D341Med (cell line): ENCODE data around the gene KCNMB2.

Experiments used
- DNase-seq: peaks from one replicate; pipeline ENCODE4 v3.0.0; 2012; ENCODE audit warnings: low spot score

Gene KCNMB2

GRCh38 chr3:178568911-178569310, 32.7 kb downstream of the KCNMB2 start:
- no peak for DNase-seq

DNA sequence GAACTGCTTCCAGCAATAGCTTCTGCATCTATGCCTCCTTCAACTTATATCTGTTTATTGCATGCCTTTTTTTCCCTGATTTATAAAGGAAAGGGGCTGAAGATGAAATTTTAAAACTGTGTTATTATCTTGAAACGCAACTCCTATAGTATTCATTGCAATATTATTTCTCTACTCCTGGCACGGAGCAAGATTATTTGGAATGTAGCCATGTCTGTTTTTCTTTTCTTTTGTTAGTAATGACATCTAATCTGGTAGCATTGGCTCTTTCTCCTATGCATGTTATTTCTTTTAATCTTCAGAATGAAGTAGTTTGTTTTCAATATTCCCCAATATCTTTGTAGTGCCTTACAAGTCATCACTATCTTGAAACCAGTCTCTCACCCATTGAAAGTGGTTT, 33.6 kb downstream of the KCNMB2 start:
- no peak for DNase-seq

DNA sequence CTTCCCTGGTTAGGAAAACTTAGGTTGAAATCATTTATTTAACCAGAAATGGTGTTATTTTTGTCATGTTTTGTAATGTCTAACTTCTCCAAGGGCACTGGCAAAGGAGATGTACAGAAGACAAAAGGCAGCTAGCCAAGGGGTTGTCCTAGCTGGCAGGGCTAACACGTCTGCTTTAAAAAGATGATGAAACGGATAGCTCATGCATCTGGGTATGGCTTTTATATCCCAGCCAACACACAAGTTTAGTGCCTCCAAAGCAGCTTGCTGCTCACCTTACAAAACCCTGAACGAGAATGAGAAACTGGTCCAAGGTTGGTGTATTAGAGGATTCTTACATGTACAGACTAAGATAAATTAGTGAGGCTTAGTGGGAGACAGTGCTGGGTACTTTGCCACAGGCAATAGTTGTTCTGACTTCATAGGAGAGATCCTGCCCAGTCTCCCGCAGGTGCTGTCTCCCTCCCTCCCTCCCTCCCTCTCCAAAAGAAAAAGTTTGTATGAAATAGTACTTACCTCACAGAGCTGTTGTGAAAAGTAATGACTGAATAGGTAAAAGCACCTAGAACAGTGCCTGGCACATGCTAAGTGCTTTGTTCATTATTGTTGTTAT, 47.8 kb downstream of the KCNMB2 start:
- DNase-seq: no peak

DNA sequence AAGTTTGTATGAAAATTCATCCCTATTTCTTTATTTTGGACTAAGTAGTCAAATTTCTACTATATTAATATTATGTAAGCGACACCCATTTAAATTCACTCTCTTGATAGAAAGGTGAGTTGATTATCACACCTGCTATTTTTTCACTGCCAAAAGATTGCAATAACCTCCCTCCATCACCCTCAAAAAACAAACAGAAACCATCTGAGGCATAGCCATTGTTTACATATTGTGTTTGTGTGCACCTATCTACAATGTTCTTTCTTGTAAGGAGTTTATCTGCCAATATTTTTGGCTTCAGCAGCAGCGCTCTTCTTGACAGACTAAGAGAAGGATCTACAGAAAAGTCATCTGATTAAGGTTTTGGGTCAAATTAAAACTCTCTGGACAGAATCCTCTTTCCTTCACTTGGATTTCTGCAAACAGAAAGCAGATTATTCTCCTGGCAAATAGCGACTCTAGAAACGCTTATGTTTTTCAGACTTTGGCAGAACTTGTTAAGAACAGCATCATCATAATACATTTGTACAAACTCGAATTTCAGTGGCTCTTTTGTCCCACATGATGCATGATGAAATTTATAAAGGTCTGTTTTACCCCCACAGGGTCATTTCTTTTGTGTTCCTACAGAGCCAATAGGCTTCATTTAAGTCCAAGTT, 48.6 kb downstream of the KCNMB2 start:
- DNase-seq: no peak

- no peak for DNase-seq
Measured at GRCh38 chr3:178585454-178585853, 49.2 kb downstream of the KCNMB2 start.

GRCh38 chr3:178586076-178586475, 49.8 kb downstream of the KCNMB2 start:
- no peak for DNase-seq

DNA sequence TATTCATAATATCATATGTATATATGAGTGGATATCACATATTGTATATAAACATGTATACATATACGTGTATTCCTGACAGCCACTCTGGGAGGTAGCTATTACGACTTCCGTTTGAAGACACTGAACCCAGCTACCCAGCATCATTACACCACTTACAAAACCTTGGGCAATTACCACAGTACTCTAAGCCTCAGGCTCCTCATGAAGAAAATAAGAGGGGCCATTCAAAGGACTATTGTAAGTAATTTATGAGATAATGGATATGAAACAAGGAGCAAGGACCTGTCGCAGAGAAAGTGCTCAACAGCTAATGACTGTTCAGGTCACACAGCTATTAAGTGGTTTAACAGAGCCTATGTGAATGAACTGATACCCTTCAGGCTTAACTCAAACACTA, 52.4 kb downstream of the KCNMB2 start:
- DNase-seq: no peak

DNA sequence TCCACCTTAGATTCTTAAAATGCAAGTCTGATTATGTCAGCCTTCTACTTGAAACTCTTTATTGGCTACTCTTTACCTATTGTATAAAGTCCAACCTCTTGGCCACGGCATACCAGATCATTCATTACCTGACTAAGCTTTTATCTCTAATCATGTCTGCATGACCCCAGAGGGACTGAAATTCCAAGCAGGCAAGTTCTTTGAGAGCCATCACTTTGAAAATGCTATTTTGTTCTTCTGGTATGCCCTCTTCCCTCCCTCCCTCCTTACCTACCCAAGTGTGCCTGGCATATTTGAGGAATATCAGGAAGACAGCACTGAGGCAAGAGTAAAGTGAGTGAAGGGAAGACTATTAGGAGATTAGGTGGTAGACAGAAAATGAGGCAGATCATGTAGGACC, 57.5 kb downstream of the KCNMB2 start:
- no peak for DNase-seq

DNA sequence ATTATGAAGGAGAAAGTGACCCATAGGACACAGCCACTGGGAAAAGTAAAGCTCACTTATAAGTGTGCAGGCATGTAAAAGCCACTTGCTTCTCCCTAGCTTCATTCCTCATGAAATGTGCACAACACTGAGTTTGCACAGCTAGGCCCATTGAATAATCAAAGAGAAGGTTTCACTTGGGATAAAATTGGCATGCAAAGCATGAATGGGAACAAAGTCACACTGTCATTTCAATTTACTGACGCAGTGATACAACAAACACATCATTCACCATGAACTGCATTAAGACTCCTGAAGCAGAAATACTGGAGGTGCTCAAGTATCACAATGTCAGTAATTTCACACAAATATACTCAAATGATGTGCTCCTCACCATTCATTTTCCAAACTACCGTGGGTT, 61.1 kb downstream of the KCNMB2 start:
- no peak for DNase-seq

GRCh38 chr3:178602856-178603255, 66.6 kb downstream of the KCNMB2 start:
- DNase-seq: no peak

DNA sequence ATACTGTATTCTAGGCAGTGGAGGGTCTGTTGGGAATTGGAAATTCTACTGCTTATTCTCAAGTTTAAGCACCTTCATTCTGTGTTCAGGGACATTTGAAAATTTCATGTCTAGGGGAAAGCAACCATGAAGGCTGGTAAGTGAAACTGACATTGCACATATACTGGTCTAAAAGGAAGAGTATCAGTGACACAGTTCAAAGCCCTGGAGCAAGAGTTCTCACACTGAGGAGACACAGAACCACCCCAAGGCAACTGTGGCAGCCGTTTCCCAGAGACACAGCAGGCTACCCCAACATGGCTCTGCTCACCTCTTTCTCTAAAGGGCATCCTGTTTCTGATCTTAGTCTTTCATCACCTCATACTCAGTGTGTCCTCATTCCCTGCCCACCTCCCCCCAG, 67.5 kb downstream of the KCNMB2 start:
- DNase-seq: no peak

DNA sequence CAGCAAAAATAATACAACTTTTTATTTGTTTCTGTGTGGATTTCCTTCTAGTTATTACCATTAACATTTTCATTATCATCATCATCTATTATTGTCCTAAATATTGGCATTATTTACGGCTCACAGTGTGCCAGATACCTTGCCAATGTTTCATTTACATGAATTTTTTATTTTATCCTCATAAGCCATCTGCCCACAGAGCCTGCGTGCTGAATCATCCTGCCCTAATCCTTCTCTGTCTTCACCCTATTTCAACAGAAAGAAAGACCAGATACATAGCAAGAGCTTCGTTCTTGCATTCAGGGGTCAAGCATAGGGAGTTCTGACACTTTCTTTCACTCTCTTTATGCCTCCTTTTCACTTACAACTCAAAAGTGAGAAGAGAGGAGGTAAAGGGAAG, 82.0 kb downstream of the KCNMB2 start:
- no peak for DNase-seq

- DNase-seq: no peak
Measured at GRCh38 chr3:178618896-178619295, 82.7 kb downstream of the KCNMB2 start.

- DNase-seq: no peak
Measured at GRCh38 chr3:178623666-178624255, 87.5 kb downstream of the KCNMB2 start.

GRCh38 chr3:178624276-178624675, 88.0 kb downstream of the KCNMB2 start:
- DNase-seq: no peak

DNA sequence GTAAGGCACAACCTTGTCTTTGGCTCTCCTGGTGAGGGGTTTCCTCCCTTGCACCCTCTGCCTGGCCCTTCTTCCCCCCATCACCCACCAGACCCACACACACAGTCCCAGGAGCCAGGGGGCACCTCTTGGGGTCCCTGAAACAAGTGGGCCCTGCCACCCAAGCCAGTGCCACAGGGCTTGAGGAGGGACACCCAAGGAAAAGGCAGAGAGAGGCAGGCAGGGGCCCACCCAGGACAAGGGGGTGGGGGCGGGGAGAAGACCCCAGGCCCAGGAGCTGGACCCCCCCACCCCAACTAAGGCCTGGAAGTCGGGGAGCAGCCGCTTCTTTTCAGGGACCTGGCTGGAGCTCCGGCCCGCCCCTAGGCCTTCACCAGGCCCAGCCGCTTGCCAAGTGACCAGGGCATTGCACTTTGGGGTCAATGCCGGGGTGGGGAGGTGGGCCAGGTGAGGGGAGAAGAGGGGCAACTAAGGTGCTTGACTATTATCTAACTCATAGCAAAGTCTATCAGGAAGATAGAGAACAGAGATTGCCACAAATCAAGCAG, 88.9 kb downstream of the KCNMB2 start:
- no peak for DNase-seq

GRCh38 chr3:178628037-178628436, 91.8 kb downstream of the KCNMB2 start:
- DNase-seq: no peak

GRCh38 chr3:178629430-178630178, 93.4 kb downstream of the KCNMB2 start:
- no peak for DNase-seq

GRCh38 chr3:178631950-178632349, 95.7 kb downstream of the KCNMB2 start:
- no peak for DNase-seq

- DNase-seq: no peak
Measured at GRCh38 chr3:178634975-178635374, 98.7 kb downstream of the KCNMB2 start.

DNA sequence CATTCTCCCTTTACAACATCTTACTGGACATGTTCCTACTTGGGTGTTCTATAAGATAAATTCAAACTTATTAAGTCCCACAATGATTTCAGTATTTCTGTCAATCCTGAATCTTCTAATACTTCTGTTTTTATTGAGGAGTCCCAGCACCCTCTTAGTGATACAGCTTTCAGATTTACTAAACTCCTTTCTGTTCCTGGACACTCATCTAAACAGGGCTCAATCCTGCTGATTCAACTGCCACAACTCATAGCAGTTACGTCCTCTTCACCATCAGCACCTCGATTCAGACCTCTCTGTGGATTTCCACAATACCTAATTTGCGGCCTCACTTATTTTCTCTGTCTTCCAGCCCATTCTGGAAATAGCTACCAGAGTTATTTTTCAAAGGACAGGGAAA, 101.6 kb downstream of the KCNMB2 start:
- no peak for DNase-seq

- no peak for DNase-seq
Measured at GRCh38 chr3:178645503-178645902, 109.3 kb downstream of the KCNMB2 start.
